ENCODE measurements around the gene BIN2. TPM values are rescaled to one million over a fixed set of nuclear protein-coding genes. Genes with fewer than 3 reads are reported as not detected.
"Not testable (repeated sequence)": the region's sequence is repeated elsewhere in the genome, so short reads cannot be mapped to it uniquely, and the experiment has no call there.

Gene BIN2
- total RNA-seq, 2 donors from 2014 or later, result 33.8 to 46.3 TPM

DNA sequence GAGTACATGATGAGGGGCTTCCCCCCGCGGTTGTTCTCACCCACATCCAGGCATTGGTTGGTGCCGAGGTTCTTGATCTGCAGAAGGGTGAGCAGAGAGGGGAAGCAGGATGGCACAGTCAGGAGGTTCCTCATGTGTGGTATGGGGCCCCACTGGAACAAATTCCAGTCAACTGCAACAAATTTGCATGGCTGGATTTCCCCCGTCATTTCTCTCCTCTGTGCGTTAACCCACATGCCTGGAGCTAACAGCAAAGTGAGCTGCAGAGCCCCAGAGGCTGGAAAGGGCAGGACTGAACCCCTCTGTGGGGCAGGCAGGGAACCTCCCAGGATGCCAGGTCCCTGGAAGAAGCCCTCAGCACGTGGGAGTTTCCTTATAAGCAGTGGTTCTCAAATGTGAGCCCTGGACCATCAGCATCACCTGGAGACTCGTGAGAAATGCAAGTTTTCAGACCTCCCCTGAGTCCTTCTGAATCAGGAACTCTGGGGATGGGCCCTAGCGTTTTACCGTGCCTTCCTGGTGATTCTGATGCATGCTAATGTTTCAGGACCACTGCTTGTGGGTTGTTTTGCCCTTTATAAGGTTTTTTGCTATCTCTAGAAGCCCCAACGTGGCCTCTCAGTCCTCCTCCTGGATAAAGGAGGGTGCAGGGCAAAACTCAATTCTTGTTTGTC, 33.5 kb upstream of the BIN2 start:
- ATAC-seq (peak in 1 of 2 donors; percentile 51), DNase-seq (ENCODE audit: low spot score in 2 of 2) (no peak)
- Mint-ChIP-seq H3K9me3 (no peaks in the 10 kb centered on the region), H3K27ac (no peak overlapping the region), H3K36me3 (peaks cover 6% of the 10 kb centered on the region in 2 donors)

DNA sequence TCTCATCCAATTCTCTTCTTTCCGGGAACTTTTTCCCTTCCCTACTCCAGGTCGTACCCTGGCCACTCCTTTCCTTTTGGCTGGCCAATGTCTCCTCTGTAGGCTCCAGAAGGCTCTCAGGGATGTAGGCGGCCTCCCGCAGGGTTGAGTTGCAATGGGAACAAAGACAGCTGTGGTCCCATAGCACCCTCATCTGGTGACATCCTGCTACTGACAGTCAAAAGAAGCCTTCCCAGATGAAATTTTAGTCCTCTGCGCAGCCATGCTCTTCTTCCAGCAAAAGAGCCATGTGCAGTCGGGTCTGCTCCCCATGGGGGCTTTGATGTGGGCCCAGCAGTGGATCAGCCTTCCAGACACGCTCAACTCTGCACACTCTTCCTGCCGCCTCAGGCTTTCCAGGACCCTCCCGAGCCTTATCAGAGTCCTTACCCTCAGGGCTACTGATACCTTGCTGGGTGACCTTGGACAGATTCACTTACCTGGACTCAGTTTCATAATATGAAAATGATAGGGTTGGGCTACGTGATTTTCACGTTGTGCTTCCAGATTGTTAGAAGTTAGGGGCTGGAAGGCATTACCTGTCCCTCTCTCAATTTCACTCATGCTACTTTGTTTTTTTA, 28.0 kb upstream of the BIN2 start:
- Mint-ChIP-seq H3K27ac (peak overlapping the region in 1 of 2 donors; percentile 64), H3K36me3 (peaks cover 0 to 3% of the 10 kb centered on the region in 2 donors), H3K9me3 (no peaks in the 10 kb centered on the region)
- DNase-seq (ENCODE audit: low spot score in 2 of 2) (peak in 1 of 2 donors; percentile 45), ATAC-seq (peak; percentile 59 to 66)

DNA sequence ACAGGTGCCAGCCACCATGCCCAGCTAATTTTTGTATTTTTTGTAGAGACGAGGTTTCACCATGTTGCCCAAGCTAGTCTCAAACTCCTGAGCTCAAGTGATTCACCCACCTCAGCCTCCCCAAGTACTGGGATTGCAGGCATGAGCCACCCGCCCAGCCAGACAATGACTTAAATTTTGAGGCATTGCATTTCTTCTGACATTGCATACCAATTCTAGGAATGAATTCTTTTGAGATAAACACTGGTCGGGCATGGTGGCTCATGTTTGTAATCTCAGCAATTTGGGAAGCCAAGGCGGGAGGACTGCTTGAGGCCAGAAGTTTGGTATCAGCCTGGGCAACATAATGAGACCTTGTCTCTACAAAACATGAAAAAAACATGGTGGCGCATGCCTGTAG, 25.1 kb upstream of the BIN2 start:
- no peak for DNase-seq (ENCODE audit: low spot score in 2 of 2)
- H3K36me3 Mint-ChIP-seq, result no peaks in the 10 kb centered on the region

DNA sequence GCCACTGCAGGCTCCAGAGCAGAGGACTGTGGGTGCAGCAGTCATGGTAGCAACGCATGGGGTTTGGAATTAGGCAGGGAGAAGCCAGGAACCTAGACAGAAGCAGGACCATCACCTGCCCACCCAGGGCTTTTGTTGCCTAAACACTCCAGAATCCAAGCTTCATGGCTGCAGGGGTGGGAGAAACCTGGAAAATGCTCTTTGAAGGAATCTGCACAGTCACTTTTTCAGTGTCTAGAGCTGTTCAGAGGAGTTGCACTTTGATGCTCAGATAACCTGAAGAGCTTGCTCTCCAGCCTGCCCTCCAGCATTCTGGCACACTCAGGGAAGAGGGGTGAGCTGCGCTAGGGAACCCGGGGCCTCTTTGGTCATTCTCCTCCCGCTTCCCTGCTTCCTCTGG, 24.1 kb upstream of the BIN2 start:
- Mint-ChIP-seq H3K9me3 (no peaks in the 10 kb centered on the region), H3K27ac (no peak overlapping the region), H3K36me3 (no peaks in the 10 kb centered on the region)
- DNase-seq (ENCODE audit: low spot score in 2 of 2), result no peak
- ATAC-seq, result no peak

More for the DNA sequence above, 25.1 kb upstream of the BIN2 start:
- Mint-ChIP-seq H3K27ac (no peak overlapping the region), H3K9me3 (no peaks in the 10 kb centered on the region)
- no peak for ATAC-seq

DNA sequence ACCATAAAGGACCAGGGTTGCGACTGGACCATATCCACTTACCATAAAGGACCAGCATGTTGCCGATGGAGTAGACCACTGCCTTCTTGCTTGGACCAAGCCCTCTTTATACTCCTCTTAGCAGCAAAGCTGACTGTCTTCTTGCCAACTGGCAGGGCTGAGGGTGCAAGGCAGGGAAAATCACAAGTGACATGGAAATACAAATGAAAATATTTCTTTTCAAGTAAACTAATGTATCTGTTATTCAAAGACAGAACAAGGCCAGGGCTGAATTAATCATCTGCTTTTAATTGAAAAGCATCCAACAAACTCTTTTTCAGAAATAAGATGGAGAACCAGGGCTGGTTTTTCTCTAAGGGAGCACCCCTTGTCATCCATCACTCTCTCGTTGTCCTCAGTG, 22.6 kb upstream of the BIN2 start, which contains the start of gene CELA1:
CELA1 (minus strand) TSS at position 99 of the 400 bp plus-strand sequence; CDS start at position 58, 41 bp downstream.
- H3K27ac Mint-ChIP-seq, result no peak within 1 kb of the TSS

DNA sequence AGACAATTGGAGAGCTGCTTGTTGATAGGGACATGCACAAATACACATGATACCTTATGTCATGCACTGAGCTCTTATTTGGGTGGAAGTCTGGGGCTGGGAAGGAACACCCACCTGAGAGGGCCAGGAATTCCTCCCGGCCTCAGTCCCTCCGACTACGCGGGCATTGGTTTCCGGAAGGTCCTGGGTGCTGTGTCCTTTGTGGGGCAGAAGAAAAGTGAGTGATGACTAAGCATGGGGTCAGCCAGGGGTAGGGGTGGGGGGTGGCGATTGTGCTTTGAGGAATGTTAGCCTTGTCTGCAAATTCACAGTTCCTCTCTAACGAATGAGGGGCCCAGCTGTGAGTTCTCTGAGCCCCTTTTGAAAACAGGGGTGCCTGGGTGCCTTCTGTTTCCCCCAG, 21.7 kb upstream of the BIN2 start:
- Mint-ChIP-seq H3K36me3 (no peaks in the 10 kb centered on the region), H3K27ac (no peak overlapping the region), H3K9me3 (no peaks in the 10 kb centered on the region)
- ATAC-seq (no peak), DNase-seq (ENCODE audit: low spot score in 2 of 2) (no peak)

More for the DNA sequence above, 22.6 kb upstream of the BIN2 start, which contains the start of gene CELA1:
- no peak for DNase-seq (ENCODE audit: low spot score in 2 of 2)
- Mint-ChIP-seq H3K36me3 (no peaks in the 10 kb centered on the region), H3K9me3 (no peaks in the 10 kb centered on the region)
- ATAC-seq, result no peak

DNA sequence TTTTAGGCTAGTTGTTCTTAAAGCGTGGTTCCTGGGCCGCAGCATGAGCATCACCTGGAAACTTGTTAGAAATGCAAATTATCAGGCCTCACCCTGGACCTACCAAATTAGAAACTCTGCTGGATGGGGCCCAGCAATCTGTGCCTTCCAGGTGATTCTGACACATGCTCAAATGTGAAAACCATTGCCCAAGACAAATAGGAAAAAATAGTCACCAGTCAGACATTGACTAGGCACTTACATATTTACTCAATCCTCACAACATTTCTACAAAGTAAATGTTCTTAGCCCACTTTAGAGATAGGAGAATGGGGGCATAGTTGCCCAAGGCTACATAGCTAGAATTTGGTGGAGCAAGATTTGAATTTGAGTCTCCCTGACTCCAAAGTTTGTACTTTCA, 19.2 kb upstream of the BIN2 start:
- DNase-seq (ENCODE audit: low spot score in 2 of 2), result no peak
- peak in 1 of 2 donors; percentile 65 for ATAC-seq
- Mint-ChIP-seq H3K27ac (no peak overlapping the region), H3K9me3 (no peaks in the 10 kb centered on the region), H3K36me3 (no peaks in the 10 kb centered on the region)

DNA sequence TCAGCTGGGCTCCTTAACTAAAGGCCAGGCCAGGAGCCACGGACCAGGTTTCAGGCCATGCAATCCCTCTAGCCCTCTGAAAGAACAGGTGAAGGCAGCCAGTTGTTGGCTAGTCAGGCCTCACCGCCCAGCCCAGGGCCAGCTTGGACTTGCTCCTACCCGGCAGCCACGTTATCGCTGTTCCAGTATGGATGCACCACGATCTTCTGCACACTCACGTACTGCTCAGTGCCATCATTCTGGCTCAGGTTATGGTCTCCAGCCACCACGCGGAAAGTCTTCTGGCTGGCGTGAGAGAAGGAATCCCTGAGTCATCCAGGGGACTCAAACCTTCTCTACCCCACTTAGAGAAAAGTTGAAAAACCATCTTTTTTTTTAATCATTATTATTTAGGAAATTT, 18.4 kb upstream of the BIN2 start:
- ATAC-seq, result no peak
- no peak overlapping the region for H3K27ac Mint-ChIP-seq
- no peak for DNase-seq (ENCODE audit: low spot score in 2 of 2)
- no peaks in the 10 kb centered on the region for H3K36me3 Mint-ChIP-seq
- H3K9me3 Mint-ChIP-seq, result no peaks in the 10 kb centered on the region

DNA sequence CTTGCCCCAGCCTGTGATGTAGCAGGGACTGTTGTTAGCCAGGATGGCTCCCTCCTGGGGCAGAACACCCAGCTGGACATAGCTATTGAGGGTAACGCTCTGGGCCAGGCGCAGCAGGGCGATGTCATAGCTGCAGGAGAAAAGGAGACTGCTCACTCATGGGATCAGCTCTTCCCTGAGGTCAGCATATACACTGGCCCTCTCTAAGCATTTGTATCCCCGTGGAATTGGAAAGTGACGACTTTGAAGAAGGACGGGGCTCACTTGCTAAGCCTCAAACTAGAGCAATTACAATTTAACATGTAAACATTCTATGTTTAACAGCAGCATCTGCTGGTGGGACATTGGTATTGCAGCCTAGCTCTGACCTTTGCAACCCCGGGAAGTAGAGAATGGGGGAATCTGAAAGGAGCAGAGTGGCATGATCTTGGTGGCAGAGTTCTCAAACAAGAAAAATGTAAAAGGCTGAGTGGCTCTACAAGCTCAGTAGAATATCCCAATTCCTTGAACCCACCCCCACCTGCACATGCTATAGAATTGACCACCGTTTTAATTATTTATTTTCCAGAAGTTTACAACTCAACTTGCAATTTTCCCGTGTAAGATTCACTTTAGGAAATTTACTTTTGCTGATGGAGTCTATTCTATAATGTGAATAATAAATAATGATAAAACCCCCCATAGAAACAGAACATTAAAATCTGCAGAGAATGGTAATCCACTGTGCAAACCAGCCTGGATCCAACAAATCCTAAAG, 17.5 kb upstream of the BIN2 start:
- H3K36me3 Mint-ChIP-seq, result no peaks in the 10 kb centered on the region
- peak overlapping the region; percentile 43 to 50 for H3K27ac Mint-ChIP-seq
- ATAC-seq (peak; percentile 71 to 87), DNase-seq (ENCODE audit: low spot score in 2 of 2) (peak in 1 of 2 donors; percentile 71)
- H3K9me3 Mint-ChIP-seq, result no peaks in the 10 kb centered on the region

DNA sequence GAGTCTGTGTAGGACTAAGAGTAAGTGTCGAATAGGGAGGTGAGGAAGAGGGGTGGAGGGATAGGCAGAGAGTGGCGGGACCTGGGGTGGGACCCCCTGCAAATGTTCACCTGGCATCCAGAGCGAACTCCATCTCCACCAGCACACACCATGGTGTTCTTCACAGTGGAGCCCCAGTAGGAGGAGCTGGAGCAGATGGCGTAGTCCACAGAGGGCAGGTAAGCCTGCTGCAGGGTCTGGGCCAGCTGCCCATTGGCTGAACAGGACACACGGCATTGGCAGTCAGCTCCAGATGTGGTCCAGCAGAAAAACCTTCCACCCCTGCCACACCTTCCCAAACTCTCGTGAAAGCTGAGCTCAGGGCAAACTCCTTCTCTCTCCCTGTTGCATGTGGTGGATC, 15.8 kb upstream of the BIN2 start:
- ATAC-seq (no peak), DNase-seq (ENCODE audit: low spot score in 2 of 2) (no peak)
- H3K9me3 Mint-ChIP-seq, result no peaks in the 10 kb centered on the region
- H3K36me3 Mint-ChIP-seq, result no peaks in the 10 kb centered on the region
- no peak overlapping the region for H3K27ac Mint-ChIP-seq

DNA sequence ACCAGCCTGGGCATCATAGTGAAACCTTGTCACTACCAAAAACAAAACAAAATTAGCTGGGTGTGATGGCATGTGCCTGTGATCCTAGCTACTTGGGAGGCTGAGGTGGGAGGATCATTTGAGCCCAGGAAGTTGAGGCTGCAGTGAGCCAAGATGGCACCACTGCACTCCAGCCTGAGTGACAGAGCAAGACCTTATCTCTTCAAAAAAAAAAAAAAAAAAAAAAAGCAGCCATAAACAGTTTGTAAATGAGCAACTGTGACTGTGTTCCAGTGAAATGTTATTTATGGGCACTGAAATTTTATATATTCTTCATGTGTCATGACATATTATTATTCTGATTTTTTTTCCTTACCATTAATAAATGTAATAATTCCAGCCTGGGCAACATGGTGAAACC, 13.4 kb upstream of the BIN2 start:
- not testable (repeated sequence) for ATAC-seq

DNA sequence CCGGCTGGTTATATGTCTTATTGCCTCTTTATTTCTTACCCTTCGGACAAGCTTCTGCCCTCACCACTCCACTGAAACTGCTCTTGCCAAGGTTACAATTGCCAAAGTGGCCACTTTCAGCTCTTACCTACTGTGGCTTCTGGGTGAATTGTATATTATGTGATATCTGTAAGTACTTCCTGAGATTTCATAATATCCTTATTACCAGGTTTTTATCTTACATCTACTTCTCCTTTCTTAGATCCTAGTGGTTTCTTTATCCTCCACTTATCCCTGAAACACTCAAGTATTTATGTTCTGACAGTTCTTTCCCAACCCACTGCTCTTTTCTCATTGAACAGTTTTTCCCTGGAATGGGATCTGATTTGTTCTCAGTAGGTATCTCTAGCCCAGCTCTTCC, 12.0 kb upstream of the BIN2 start:
- ATAC-seq, result no peak
- no peaks in the 10 kb centered on the region for H3K9me3 Mint-ChIP-seq
- H3K27ac Mint-ChIP-seq, result no peak overlapping the region
- no peak for DNase-seq (ENCODE audit: low spot score in 2 of 2)
- no peaks in the 10 kb centered on the region for H3K36me3 Mint-ChIP-seq

More for the DNA sequence above, 13.4 kb upstream of the BIN2 start:
- H3K36me3 Mint-ChIP-seq; H3K9me3 Mint-ChIP-seq; H3K27ac Mint-ChIP-seq; DNase-seq (ENCODE audit: low spot score in 2 of 2): not testable (repeated sequence)

DNA sequence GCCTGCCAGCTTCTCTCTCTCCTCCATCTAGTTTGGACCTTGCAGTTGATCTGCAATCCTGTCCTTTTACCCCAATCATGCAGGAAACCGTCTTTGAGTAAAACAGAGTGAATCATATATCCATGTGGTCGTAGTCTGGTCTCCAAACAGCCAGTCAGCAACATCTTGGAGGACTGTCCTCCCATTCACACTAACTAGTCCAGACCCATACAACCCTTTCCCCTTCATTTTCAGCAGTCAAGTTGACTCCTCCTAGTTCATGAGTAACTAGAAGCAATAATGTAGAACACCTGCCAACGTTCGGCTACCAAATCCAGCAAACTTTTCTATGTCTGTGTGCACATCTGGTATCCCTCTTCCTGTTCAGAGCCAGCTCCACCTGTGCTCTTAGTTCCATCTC, 10.8 kb upstream of the BIN2 start:
- Mint-ChIP-seq H3K27ac (no peak overlapping the region), H3K36me3 (no peaks in the 10 kb centered on the region), H3K9me3 (no peaks in the 10 kb centered on the region)
- ATAC-seq (no peak), DNase-seq (ENCODE audit: low spot score in 2 of 2) (no peak)

DNA sequence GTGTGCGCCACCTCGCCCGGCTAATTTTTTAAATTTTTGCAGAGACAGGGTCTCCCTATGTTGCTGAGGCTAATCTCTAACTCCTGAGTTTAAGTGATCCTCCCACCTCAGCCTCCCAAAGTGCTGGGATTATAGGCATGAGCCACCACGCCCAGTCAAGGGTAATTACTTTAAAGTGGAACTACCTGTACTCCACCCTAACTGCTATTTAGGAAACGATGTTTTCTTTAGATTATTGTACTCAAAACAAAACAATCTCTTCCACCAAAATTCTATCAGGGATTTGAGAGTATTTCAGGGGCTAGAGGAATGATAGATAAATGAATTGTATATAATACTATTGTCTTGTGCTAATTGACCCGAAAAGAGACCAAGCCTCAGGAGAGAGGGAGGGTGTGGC, 9.6 kb upstream of the BIN2 start:
- Mint-ChIP-seq H3K36me3 (no peaks in the 10 kb centered on the region), H3K9me3 (no peaks in the 10 kb centered on the region), H3K27ac (no peak overlapping the region)
- ATAC-seq, result no peak
- DNase-seq (ENCODE audit: low spot score in 2 of 2), result no peak

DNA sequence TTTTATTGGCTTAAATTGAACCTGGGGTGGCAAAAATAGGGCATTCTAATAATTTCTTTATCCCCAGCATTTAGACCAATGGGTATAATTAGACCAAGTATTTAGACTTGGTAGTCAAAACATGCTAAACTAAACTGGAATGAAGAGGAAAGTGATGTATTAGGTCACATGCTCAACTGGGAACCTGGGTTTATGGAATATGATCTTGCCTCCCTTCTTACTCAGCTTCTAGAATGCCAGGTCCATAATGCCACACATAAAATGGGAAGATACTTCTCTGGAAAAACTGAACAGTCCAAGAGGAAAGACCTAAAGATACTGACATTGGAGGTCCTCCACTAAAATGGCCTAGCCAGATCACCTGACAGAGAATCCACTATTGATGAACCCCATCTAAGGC, 6.2 kb upstream of the BIN2 start:
- Mint-ChIP-seq H3K36me3 (no peaks in the 10 kb centered on the region), H3K27ac (peak overlapping the region; percentile 3 to 74), H3K9me3 (no peaks in the 10 kb centered on the region)
- DNase-seq (ENCODE audit: low spot score in 2 of 2) (no peak), ATAC-seq (no peak)

DNA sequence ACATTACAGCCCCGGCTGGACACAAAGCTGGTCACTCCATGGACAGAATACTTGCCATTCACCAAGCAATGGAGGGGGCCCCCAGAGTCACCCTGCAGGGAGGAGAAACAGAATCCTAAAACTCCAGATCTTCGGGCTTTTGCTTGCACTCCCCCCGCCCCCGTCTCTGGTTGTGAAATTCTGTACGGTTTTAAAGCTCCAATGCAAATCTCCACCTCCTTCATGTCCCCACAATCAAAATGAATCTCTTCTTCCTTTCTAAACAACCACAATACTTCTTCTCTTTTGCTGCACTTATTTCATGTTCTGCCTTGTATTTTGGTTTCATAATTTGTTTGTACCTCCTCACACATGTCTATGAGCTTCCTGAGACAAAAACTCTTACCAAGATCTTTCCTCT, 5.8 kb upstream of the BIN2 start:
- ATAC-seq (peak; percentile 6 to 74), DNase-seq (ENCODE audit: low spot score in 2 of 2) (no peak)
- Mint-ChIP-seq H3K27ac (peak overlapping the region; percentile 3 to 74), H3K9me3 (no peaks in the 10 kb centered on the region), H3K36me3 (no peaks in the 10 kb centered on the region)

DNA sequence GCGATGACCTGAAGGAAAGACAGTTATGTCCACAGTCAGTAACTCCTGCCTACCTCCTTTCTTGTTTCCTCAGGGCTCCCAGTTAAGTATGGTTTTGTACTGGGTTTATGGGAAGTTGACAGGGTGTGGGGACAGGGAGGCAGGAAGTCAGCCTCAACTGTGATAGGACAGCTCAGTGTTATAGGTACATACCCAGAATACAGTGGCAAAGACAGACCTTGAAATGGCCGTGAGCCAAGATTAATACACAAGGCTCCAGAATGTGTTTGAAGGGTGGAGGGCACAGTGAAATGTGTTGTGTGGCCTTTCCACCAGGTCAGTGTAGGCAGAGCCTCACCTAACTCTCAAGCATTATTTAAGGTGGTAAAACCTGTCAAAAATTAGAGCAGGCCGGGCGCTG, 4.6 kb upstream of the BIN2 start:
- peak overlapping the region in 1 of 2 donors; percentile 74 for H3K27ac Mint-ChIP-seq
- H3K36me3 Mint-ChIP-seq, result no peaks in the 10 kb centered on the region

More for the DNA sequence above, 4.6 kb upstream of the BIN2 start:
- ATAC-seq (no peak), DNase-seq (ENCODE audit: low spot score in 2 of 2) (no peak)
- no peaks in the 10 kb centered on the region for H3K9me3 Mint-ChIP-seq

All from activated naive CD4-positive, alpha-beta T cell treated with anti-CD3 and anti-CD28 coated beads, Interleukin-2, amount 50 U/mL, for 72 hours (primary cell).